GM19468 (cell line): ENCODE results near the gene HDGFL2.
"Not testable (repeated sequence)": the region's sequence is repeated elsewhere in the genome, so short reads cannot be mapped to it uniquely, and the experiment has no call there.

ENCODE experiments used
- ATAC-seq: cut with Tn5 transposase; IDR thresholded peaks from one replicate; pipeline ENCODE4 v1.9.1; 2021; ENCODE audit warnings: mild to moderate bottlenecking, moderate library complexity, moderate number of reproducible peaks; ENCODE audit not compliant: unreplicated experiment; ENCODE audit errors: extremely low read depth

The HDGFL2 gene

GRCh38 chr19:4511300-4512054, 39.4 kb downstream of the HDGFL2 start:
- no peak for ATAC-seq

- ATAC-seq = no peak
Measured at GRCh38 chr19:4512070-4512469, 40.0 kb downstream of the HDGFL2 start.

- ATAC-seq = no peak
Measured at GRCh38 chr19:4513248-4513647, 41.2 kb downstream of the HDGFL2 start.

GRCh38 chr19:4515732-4516131, 43.6 kb downstream of the HDGFL2 start:
- no peak for ATAC-seq

- ATAC-seq = no peak
Measured at GRCh38 chr19:4516199-4516938, 44.3 kb downstream of the HDGFL2 start.

- ATAC-seq = no peak
Measured at GRCh38 chr19:4516939-4517300, 44.8 kb downstream of the HDGFL2 start.

- no peak for ATAC-seq
Measured at GRCh38 chr19:4517451-4518057, 45.5 kb downstream of the HDGFL2 start.

- ATAC-seq = no peak
Measured at GRCh38 chr19:4518345-4519171, 46.5 kb downstream of the HDGFL2 start, which contains the start of gene PLIN4. Gene PLIN4, minus strand, starts transcription at chr19:4518486. Its CDS starts 214 bp downstream, at chr19:4518272.

GRCh38 chr19:4519172-4519496, 47.0 kb downstream of the HDGFL2 start:
- no peak for ATAC-seq

- ATAC-seq = no peak
Measured at GRCh38 chr19:4519521-4520277, 47.6 kb downstream of the HDGFL2 start.

- no peak for ATAC-seq
Measured at GRCh38 chr19:4521170-4521887, 49.2 kb downstream of the HDGFL2 start.

GRCh38 chr19:4521888-4522242, 49.8 kb downstream of the HDGFL2 start:
- ATAC-seq = no peak

GRCh38 chr19:4522291-4523002, 50.4 kb downstream of the HDGFL2 start:
- ATAC-seq = no peak

- ATAC-seq = no peak
Measured at GRCh38 chr19:4523306-4524110, 51.4 kb downstream of the HDGFL2 start.

- no peak for ATAC-seq
Measured at GRCh38 chr19:4524808-4525562, 52.9 kb downstream of the HDGFL2 start.

GRCh38 chr19:4525563-4526002, 53.5 kb downstream of the HDGFL2 start:
- ATAC-seq = no peak

- not testable (repeated sequence) for ATAC-seq
Measured at GRCh38 chr19:4527377-4527776, 55.3 kb downstream of the HDGFL2 start.
